ENCODE measurements around the gene PRUNE2.
A peak's percentile ranks its signal among the peaks of the same experiment; 100 is the strongest.

PRUNE2 gene

DNA sequence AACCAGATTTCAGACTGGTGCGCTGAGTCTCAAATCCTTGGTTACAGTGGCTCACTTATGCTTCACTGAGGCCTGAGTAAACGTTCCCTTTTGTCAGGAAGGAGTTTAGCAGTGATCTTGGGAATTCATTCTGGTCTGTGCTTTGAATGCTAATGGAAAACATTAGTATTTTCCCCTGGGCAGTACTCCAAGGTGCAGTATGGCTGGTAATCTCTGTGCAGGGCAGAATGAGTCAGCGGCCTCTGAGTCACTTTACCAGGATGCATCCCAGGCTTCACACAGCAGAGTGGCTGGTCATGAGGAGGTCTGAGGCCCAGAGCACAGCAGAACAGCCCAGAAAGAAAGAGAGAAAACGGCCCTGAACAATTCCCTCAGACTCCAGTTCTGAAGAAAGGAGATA is 87.6 kb downstream of the PRUNE2 start:
- TF ChIP-seq, protein P1, sequence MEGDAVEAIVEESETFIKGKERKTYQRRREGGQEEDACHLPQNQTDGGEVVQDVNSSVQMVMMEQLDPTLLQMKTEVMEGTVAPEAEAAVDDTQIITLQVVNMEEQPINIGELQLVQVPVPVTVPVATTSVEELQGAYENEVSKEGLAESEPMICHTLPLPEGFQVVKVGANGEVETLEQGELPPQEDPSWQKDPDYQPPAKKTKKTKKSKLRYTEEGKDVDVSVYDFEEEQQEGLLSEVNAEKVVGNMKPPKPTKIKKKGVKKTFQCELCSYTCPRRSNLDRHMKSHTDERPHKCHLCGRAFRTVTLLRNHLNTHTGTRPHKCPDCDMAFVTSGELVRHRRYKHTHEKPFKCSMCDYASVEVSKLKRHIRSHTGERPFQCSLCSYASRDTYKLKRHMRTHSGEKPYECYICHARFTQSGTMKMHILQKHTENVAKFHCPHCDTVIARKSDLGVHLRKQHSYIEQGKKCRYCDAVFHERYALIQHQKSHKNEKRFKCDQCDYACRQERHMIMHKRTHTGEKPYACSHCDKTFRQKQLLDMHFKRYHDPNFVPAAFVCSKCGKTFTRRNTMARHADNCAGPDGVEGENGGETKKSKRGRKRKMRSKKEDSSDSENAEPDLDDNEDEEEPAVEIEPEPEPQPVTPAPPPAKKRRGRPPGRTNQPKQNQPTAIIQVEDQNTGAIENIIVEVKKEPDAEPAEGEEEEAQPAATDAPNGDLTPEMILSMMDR (IDR thresholded peaks at IDR 0.05; ENCODE audit: control insufficient read depth, insufficient read depth, low read depth, low read length, missing control alignments): no peak
- peak; percentile 92 for DNase-seq (ENCODE audit: low read depth)
- H3K4me3 ChIP-seq (ENCODE audit: control insufficient read depth, low read depth, low read length): no peak overlapping the region

DNA sequence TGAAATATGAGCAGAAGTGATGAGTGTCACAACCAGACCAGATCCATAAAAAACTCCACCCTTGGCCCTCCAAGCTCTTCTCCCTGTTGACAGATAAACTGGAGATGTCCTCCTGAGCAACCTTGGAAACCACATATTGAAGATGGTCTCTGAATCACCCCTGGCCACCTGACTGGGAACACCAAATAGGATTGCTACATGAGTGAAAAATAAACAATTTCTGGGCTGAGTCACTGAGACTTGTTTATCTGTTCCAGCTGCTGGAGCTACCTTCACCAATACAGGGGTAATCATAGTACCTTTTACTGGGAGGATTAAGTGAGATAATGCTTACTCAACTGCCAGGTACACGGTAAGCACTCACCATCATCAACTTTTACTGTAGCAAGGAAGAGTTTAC is 88.4 kb downstream of the PRUNE2 start:
- TF ChIP-seq, protein P1 (IDR thresholded peaks at IDR 0.05; ENCODE audit: control insufficient read depth, insufficient read depth, low read depth, low read length, missing control alignments): no peak
- peak; percentile 11 for DNase-seq (ENCODE audit: low read depth)
- H3K4me3 ChIP-seq (ENCODE audit: control insufficient read depth, low read depth, low read length): no peak overlapping the region

DNA sequence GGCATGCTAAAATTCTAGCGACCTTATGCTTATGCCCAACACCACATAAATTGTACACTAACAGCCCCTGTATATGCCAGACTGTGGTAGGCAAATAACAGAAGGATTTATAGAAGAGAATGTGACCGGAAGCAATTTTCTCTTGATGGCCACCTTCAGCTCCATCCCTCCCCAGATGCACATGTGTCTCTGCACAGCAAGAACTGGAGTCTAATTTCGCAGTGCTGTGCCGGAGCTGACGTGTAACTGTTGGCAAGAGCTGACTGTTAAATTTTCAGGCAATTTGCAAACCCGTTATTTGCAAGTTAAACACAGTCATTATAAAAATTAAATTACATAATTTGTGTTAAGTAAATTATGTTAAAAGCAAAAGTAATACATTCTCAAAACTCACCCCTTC is 93.3 kb downstream of the PRUNE2 start:
- TF ChIP-seq, protein P1 (IDR thresholded peaks at IDR 0.05; ENCODE audit: control insufficient read depth, insufficient read depth, low read depth, low read length, missing control alignments): no peak
- no peak for DNase-seq (ENCODE audit: low read depth)
- H3K4me3 ChIP-seq (ENCODE audit: control insufficient read depth, low read depth, low read length): no peak overlapping the region

DNA sequence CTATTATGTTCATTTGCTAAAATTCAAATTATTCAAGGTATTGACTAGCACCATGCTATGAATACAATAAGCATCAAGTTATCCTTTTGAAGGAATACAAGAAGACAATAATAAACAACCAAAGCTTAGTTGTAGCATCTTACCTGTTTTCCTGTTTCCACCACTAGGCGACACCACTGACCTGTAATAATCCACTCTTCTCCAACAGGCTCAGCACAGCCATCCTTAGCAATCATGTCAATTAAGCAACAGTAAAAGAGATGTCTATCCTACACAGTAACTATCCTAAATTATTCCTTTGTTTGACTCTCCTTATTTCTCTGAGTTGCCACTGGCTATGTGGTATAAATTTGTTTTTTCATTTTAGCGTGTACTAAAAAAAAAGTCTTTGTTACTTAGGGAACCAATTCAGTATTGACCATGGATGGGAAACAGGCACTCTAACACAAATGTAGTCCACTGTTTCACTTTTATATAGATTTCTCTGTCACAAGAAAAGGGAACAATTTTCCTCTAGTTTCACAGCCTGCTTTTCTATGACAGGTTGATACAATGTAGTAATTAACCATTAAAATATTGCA is 95.4 kb downstream of the PRUNE2 start:
- TF ChIP-seq, protein P1 (IDR thresholded peaks at IDR 0.05; ENCODE audit: control insufficient read depth, insufficient read depth, low read depth, low read length, missing control alignments): peak; percentile 81
- DNase-seq (ENCODE audit: low read depth): peak; percentile 23
- no peak overlapping the region for H3K4me3 ChIP-seq (ENCODE audit: control insufficient read depth, low read depth, low read length)

DNA sequence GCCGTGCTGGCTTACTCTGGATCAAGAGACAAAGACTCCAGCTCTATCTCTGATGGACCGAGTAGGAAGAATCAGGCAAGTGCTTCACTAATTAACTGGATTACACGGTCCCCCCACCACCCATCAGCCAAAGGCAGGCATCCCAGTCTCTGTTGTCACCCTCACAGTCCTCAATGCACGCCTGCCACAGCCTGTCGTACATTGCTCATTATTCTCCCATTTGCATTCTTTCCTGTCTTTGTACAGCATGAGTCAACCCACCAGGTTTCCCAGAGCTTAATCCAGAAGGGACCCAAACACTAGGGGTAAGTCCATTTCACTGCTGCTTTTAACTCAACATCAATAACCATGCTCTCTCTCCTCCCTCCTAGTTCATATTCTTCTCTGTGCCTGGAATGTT is 97.3 kb downstream of the PRUNE2 start:
- H3K4me3 ChIP-seq (ENCODE audit: control insufficient read depth, low read depth, low read length): no peak overlapping the region
- TF ChIP-seq, protein P1 (IDR thresholded peaks at IDR 0.05; ENCODE audit: control insufficient read depth, insufficient read depth, low read depth, low read length, missing control alignments): no peak
- no peak for DNase-seq (ENCODE audit: low read depth)

DNA sequence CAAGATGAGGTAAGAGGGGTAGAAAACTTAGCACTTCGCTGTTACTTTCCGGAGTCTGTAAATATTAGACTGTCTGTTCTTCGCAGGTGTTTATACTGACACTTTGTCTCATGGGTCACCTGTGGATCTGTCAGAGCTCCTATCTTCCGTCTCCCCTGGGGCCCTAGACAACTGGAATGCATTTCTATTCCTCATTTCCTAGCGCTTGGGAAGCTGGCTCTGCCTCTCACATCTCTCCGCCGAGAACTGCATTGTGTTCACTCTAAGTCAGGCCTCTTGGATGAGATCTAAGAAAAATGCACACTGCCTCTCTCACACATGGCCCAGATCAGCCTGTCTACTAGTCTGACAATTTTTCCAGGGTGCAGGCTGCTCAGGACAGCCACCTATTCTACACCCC is 102.2 kb downstream of the PRUNE2 start:
- H3K4me3 ChIP-seq (ENCODE audit: control insufficient read depth, low read depth, low read length): no peak overlapping the region
- no peak for DNase-seq (ENCODE audit: low read depth)
- TF ChIP-seq, protein P1 (IDR thresholded peaks at IDR 0.05; ENCODE audit: control insufficient read depth, insufficient read depth, low read depth, low read length, missing control alignments): no peak

DNA sequence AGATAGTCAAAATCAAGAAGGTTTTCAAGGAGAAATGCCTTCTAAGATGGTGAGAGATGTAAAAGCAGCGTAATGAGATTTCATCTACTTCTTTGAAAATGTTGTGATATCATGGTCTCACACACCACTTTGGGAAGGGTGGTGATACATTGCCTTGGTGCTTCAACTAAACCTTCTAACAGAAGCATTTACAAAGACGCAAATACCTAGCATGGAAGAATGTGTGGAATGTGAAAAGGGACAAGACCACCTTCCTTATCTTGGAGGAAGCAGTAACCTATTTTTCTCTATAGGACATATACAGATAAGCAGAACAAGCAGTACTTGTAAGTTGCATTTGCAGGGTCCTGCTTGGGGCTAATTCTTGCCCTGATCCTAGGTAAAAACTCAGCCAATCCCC is 102.8 kb downstream of the PRUNE2 start:
- TF ChIP-seq, protein P1 (IDR thresholded peaks at IDR 0.05; ENCODE audit: control insufficient read depth, insufficient read depth, low read depth, low read length, missing control alignments): no peak
- DNase-seq (ENCODE audit: low read depth): no peak
- no peak overlapping the region for H3K4me3 ChIP-seq (ENCODE audit: control insufficient read depth, low read depth, low read length)
